Measurements from ENCODE around the gene CNOT6. TPM values are rescaled to one million over a fixed set of nuclear protein-coding genes. Genes with fewer than 3 reads are reported as not detected.
"Not testable (repeated sequence)": the region's sequence is repeated elsewhere in the genome, so short reads cannot be mapped to it uniquely, and the experiment has no call there.

The CNOT6 gene
- total RNA-seq, 4 donors from 2014 or later: 14.6 to 20.0 (median 19.3) TPM

DNA sequence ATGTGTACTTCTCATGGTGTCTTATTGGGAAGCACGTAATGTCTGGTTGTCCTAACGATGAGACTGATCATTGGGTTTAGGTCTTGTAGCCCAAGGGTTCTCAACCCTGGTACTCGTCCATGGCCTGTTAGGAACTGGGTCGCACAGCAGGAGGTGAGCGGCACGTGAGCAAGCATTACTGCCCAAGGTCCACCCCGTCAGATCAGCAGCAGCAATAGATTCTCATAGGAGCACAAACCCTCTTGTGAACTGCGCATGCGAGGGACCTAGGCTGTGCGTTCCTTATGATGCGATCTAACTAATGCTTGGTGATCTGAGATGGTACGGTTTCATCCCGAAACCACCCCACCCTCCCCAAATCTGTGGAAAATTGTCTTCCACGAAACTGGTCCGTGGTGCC is 33.5 kb downstream of the CNOT6 start:
- H3K27me3 ChIP-seq: no peaks in the 10 kb centered on the region
- 99 to 100% methylated on average over 1 to 15 of the region's 15 CpGs for WGBS, 2 donors (ENCODE audit: low coverage in 1 of 2)

DNA sequence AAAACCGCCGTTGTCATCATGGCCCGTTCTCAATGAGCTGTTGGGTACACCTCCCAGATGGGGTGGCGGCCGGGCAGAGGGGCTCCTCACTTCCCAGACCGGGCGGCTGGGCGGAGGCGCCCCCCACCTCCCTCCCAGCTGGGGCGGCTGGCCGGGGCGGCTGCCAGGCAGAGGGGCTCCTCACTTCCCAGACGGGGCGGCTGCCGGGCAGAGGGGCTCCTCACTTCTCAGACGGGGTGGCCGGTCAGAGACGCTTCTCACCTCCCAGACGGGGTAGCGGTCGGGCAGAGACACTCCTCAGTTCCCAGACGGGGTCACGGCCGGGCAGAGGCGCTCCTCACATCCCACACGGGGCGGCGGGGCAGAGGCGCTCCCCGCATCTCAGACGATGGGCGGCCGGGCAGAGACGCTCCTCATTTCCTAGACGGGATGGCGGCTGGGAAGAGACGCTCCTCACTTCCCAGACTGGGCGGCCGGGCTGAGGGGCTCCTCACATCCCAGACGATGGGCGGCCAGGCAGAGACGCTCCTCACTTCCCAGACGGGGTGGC is 36.9 kb downstream of the CNOT6 start:
- DNase-seq; H3K27ac ChIP-seq; H3K4me1 ChIP-seq; H3K27me3 ChIP-seq; H3K9me3 ChIP-seq; H3K36me3 ChIP-seq; in situ Hi-C loops (cut with MboI; ENCODE audit: low pct_ligation_motif_present in 1 of 4, low pct_unique_long_range_greater_than_20kb in 1 of 4, low sequenced_read_pairs in 3 of 4); intact Hi-C loops (cut with DNase I; ENCODE audit: low total_unique reads); H3K4me3 ChIP-seq: not testable (repeated sequence)
- WGBS, 2 donors (ENCODE audit: low coverage in 1 of 2): 98% methylated on average over 26 of the region's 43 CpGs; no CpG with 5 or more reads in 1 of the 2 donors

More for the DNA sequence above, 33.5 kb downstream of the CNOT6 start:
- H3K9me3 ChIP-seq: no peaks in the 10 kb centered on the region
- H3K4me3 ChIP-seq: no peak overlapping the region
- H3K27ac ChIP-seq: no peak overlapping the region
- intact Hi-C loops (cut with DNase I; ENCODE audit: low total_unique reads) (no loop called here), in situ Hi-C loops (cut with MboI; ENCODE audit: low pct_ligation_motif_present in 1 of 4, low pct_unique_long_range_greater_than_20kb in 1 of 4, low sequenced_read_pairs in 3 of 4) (no loop called here)
- TF ChIP-seq POLR2AphosphoS5 (IDR thresholded peaks at IDR 0.05) (no peak), POLR2A (IDR thresholded peaks at IDR 0.05) (no peak), EP300 (IDR thresholded peaks at IDR 0.05; ENCODE audit: low read depth) (no peak)
- TF ChIP-seq, protein P1, sequence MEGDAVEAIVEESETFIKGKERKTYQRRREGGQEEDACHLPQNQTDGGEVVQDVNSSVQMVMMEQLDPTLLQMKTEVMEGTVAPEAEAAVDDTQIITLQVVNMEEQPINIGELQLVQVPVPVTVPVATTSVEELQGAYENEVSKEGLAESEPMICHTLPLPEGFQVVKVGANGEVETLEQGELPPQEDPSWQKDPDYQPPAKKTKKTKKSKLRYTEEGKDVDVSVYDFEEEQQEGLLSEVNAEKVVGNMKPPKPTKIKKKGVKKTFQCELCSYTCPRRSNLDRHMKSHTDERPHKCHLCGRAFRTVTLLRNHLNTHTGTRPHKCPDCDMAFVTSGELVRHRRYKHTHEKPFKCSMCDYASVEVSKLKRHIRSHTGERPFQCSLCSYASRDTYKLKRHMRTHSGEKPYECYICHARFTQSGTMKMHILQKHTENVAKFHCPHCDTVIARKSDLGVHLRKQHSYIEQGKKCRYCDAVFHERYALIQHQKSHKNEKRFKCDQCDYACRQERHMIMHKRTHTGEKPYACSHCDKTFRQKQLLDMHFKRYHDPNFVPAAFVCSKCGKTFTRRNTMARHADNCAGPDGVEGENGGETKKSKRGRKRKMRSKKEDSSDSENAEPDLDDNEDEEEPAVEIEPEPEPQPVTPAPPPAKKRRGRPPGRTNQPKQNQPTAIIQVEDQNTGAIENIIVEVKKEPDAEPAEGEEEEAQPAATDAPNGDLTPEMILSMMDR (IDR thresholded peaks at IDR 0.05): no peak
- peaks cover 0 to 9% (median 3%) of the 10 kb centered on the region in 4 donors for H3K4me1 ChIP-seq
- no peak for DNase-seq
- peaks cover 0 to 5% (median 2%) of the 10 kb centered on the region in 4 donors for H3K36me3 ChIP-seq

DNA sequence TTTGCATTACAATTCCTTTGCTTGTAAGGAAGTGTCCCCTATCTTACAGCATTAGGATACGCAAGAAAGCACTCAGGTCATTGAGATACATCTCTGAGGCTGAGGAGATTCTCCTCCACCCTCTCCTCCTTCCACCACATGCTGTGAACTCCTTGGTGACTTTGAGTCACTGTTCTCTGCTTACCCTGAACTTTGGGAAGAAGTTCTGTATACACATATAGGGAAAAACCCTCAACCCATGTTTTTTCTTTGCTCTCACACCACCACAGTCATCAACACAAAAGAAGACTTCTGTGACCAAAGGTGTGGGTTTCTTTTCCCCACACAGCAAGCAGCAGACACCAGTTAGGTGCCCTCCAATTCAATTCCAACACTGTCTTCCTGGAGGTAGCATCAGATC is 38.1 kb downstream of the CNOT6 start:
- H3K36me3 ChIP-seq: peaks cover 0 to 6% (median 2%) of the 10 kb centered on the region in 4 donors
- intact Hi-C loops (cut with DNase I; ENCODE audit: low total_unique reads): no loop called here
- WGBS, 2 donors (ENCODE audit: low coverage in 1 of 2): 95 to 100% methylated on average over 1 of the region's 1 CpG
- H3K9me3 ChIP-seq: no peaks in the 10 kb centered on the region
- in situ Hi-C loops (cut with MboI; ENCODE audit: low pct_ligation_motif_present in 1 of 4, low pct_unique_long_range_greater_than_20kb in 1 of 4, low sequenced_read_pairs in 3 of 4): no loop called here
- no peaks in the 10 kb centered on the region for H3K4me1 ChIP-seq
- TF ChIP-seq POLR2A (IDR thresholded peaks at IDR 0.05): no peak
- TF ChIP-seq, protein P1 (IDR thresholded peaks at IDR 0.05): no peak
- no peak for TF ChIP-seq EP300 (IDR thresholded peaks at IDR 0.05; ENCODE audit: low read depth)
- TF ChIP-seq POLR2AphosphoS5 (IDR thresholded peaks at IDR 0.05): no peak
- no peak overlapping the region for H3K4me3 ChIP-seq
- H3K27me3 ChIP-seq: no peaks in the 10 kb centered on the region
- H3K27ac ChIP-seq: no peak overlapping the region
- DNase-seq: no peak

GRCh38 chr5:180533845-180534244 is 39.7 kb downstream of the CNOT6 start:
- TF ChIP-seq EP300 (IDR thresholded peaks at IDR 0.05; ENCODE audit: low read depth) (no peak), POLR2AphosphoS5 (IDR thresholded peaks at IDR 0.05) (no peak), POLR2A (IDR thresholded peaks at IDR 0.05) (no peak)
- TF ChIP-seq, protein P1 (IDR thresholded peaks at IDR 0.05): no peak
- H3K36me3 ChIP-seq: peaks cover 0 to 6% (median 2%) of the 10 kb centered on the region in 4 donors
- H3K27me3 ChIP-seq: no peaks in the 10 kb centered on the region
- in situ Hi-C loops (cut with MboI; ENCODE audit: low pct_ligation_motif_present in 1 of 4, low pct_unique_long_range_greater_than_20kb in 1 of 4, low sequenced_read_pairs in 3 of 4): no loop called here
- no peak overlapping the region for H3K27ac ChIP-seq
- no peak for DNase-seq
- H3K9me3 ChIP-seq: no peaks in the 10 kb centered on the region
- 40 to 61% methylated on average over 1 of the region's 1 CpG for WGBS, 2 donors (ENCODE audit: low coverage in 1 of 2)
- intact Hi-C loops (cut with DNase I; ENCODE audit: low total_unique reads): no loop called here
- H3K4me3 ChIP-seq: no peak overlapping the region
- no peaks in the 10 kb centered on the region for H3K4me1 ChIP-seq

GRCh38 chr5:180535573-180535972 is 41.4 kb downstream of the CNOT6 start:
- Histone ChIP-seq H3K4me1 (no peaks in the 10 kb centered on the region), H3K4me3 (no peak overlapping the region), H3K36me3 (peaks cover 0 to 6% (median 0%) of the 10 kb centered on the region in 4 donors), H3K27ac (no peak overlapping the region), H3K9me3 (no peaks in the 10 kb centered on the region), H3K27me3 (no peaks in the 10 kb centered on the region)
- intact Hi-C loops (cut with DNase I; ENCODE audit: low total_unique reads) (no loop called here), in situ Hi-C loops (cut with MboI; ENCODE audit: low pct_ligation_motif_present in 1 of 4, low pct_unique_long_range_greater_than_20kb in 1 of 4, low sequenced_read_pairs in 3 of 4) (no loop called here)
- WGBS, 2 donors (ENCODE audit: low coverage in 1 of 2): 74 to 83% methylated on average over 2 to 4 of the region's 4 CpGs
- TF ChIP-seq, protein P1 (IDR thresholded peaks at IDR 0.05): no peak
- TF ChIP-seq EP300 (IDR thresholded peaks at IDR 0.05; ENCODE audit: low read depth) (no peak), POLR2A (IDR thresholded peaks at IDR 0.05) (no peak), POLR2AphosphoS5 (IDR thresholded peaks at IDR 0.05) (no peak)
- no peak for DNase-seq

All from transverse colon (tissue), 4 donors.